Breast epithelium (tissue), 4 donors: ENCODE data around the gene NDUFA5. TPM values are rescaled to one million over a fixed set of nuclear protein-coding genes. Genes with fewer than 3 reads are reported as not detected.
"Not testable (repeated sequence)": the region's sequence is repeated elsewhere in the genome, so short reads cannot be mapped to it uniquely, and the experiment has no call there.

Source experiments
- DNase-seq, 2 donors: peaks; one replicate each; pipeline ENCODE4 v3.0.0-alpha.2; 2019; ENCODE audit warnings: low spot score in 2 of 2
- H3K27ac ChIP-seq, 2 donors: fragments of 200-600 bp; sonication (generic) in 1 of 2; one replicate each; pipeline ENCODE4 v1.5.1; 2016 to 2019; ENCODE audit warnings: mild to moderate bottlenecking in 1 of 2
- H3K27me3 ChIP-seq, 2 donors: fragments of 200-600 bp; sonication (generic) in 1 of 2; one replicate each; pipeline versions ENCODE4 v1.5.1 to v1.6.0; 2017 to 2019; ENCODE audit warnings: control low read depth in 1 of 2, mild to moderate bottlenecking in 1 of 2
- H3K36me3 ChIP-seq: fragments of 200-600 bp; one replicate; pipeline ENCODE4 v1.5.1; 2019
- H3K4me1 ChIP-seq, 2 donors: fragments of 200-600 bp; sonication (generic); one replicate each; pipeline ENCODE4 v1.5.1; 2016 to 2019; ENCODE audit warnings: control low read depth in 1 of 2
- H3K4me3 ChIP-seq, 3 donors: fragments of 200-600 bp; sonication (generic); 1 replicate in 2 of 3; 2 replicates in 1 of 3; pipeline ENCODE4 v1.5.1; 2016 to 2019; ENCODE audit warnings: mild to moderate bottlenecking in 3 of 3, moderate library complexity in 2 of 3
- H3K9me3 ChIP-seq, 2 donors: fragments of 200-600 bp; sonication (generic) in 1 of 2; one replicate each; pipeline ENCODE4 v1.5.1; 2016 to 2019; ENCODE audit warnings: control low read depth in 1 of 2
- POLR2A ChIP-seq: fragments of 450-650 bp; IDR thresholded peaks from one replicate; pipeline ENCODE4 v1.6.1; 2016; ENCODE audit warnings: antibody characterized with exemption, mild to moderate bottlenecking, moderate library complexity
- POLR2AphosphoS5 ChIP-seq, 3 donors: sonication (generic); formaldehyde crosslinking; IDR thresholded peaks; one replicate each; pipeline ENCODE4 v1.6.1; 2017; ENCODE audit warnings: antibody characterized with exemption in 3 of 3
- intact Hi-C: fragments of 100-400 bp; cut with DNase I; formaldehyde crosslinking; loops from one replicate; pipeline ENCODE4 v1.15.1; 2023; ENCODE audit warnings: low total_unique reads
- total RNA-seq, 3 donors: library from RNA; depleted of rRNA; stranded (reverse); fragments of >200 nt; gene quantifications; one replicate each; pipeline ENCODE4 v1.1.0, GENCODE V29; 2016
- TF ChIP-seq, protein P1 (sequence below), 3 donors: fragments of 450-650 bp; IDR thresholded peaks; one replicate each; pipeline ENCODE4 v1.5.1; 2016 to 2017; ENCODE audit warnings: antibody characterized with exemption in 3 of 3, mild to moderate bottlenecking in 3 of 3, moderate library complexity in 3 of 3

The NDUFA5 gene
- total RNA-seq, 3 donors from 2014 or later: 34.9 to 73.3 (median 43.3) TPM

DNA sequence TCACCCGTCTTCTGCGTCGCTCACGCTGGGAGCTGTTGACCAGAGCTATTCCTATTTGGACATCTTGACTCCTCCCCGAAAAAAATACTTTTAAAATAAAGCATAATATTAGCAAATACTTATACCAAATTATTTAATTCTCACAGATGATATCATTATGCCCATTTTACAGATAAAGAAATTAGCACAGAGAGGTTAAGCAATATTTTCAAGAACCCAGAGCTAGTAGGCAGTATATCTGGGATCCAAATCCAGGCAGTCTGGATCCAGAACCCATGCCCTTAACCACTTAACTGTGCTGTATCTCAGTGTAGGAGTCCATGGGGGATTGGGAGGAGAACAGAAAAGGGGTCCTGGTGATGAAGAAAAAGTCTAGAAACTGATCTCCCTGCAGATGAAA is 29.4 kb downstream of the NDUFA5 start:
- H3K36me3 ChIP-seq: no peaks in the 10 kb centered on the region
- H3K9me3 ChIP-seq: no peaks in the 10 kb centered on the region
- no peaks in the 10 kb centered on the region for H3K27me3 ChIP-seq
- intact Hi-C loops: no loop called here
- no peak overlapping the region for H3K27ac ChIP-seq
- TF ChIP-seq POLR2A (no peak), POLR2AphosphoS5 (IDR thresholded peaks at IDR 0.05) (no peak)
- TF ChIP-seq, protein P1, sequence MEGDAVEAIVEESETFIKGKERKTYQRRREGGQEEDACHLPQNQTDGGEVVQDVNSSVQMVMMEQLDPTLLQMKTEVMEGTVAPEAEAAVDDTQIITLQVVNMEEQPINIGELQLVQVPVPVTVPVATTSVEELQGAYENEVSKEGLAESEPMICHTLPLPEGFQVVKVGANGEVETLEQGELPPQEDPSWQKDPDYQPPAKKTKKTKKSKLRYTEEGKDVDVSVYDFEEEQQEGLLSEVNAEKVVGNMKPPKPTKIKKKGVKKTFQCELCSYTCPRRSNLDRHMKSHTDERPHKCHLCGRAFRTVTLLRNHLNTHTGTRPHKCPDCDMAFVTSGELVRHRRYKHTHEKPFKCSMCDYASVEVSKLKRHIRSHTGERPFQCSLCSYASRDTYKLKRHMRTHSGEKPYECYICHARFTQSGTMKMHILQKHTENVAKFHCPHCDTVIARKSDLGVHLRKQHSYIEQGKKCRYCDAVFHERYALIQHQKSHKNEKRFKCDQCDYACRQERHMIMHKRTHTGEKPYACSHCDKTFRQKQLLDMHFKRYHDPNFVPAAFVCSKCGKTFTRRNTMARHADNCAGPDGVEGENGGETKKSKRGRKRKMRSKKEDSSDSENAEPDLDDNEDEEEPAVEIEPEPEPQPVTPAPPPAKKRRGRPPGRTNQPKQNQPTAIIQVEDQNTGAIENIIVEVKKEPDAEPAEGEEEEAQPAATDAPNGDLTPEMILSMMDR (IDR thresholded peaks at IDR 0.05): no peak
- no peaks in the 10 kb centered on the region for H3K4me1 ChIP-seq
- no peak overlapping the region for H3K4me3 ChIP-seq
- DNase-seq: no peak

DNA sequence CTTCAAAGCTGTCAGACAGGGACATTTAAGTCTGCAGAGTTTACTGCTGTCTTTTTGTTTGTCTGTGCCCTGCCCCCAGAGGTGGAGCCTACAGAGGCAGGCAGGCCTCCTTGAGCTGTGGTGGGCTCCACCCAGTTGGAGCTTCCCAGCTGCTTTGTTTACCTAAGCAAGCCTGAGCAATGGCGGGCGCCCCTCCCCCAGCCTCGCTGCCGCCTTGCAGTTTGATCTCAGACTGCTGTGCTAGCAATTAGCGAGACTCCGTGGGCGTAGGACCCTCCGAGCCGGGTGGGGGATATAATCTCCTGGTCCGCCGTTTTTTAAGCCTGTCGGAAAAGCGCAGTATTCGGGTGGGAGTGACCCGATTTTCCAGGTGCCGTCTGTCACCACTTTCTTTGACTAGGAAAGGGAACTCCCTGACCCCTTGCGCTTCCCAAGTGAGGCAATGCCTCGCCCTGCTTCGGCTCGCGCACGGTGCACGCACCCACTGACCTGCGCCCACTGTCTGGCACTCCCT is 29.8 kb downstream of the NDUFA5 start:
- DNase-seq, intact Hi-C loops, H3K4me1 ChIP-seq, H3K9me3 ChIP-seq, H3K27me3 ChIP-seq, H3K27ac ChIP-seq, H3K36me3 ChIP-seq, H3K4me3 ChIP-seq: not testable (repeated sequence)

DNA sequence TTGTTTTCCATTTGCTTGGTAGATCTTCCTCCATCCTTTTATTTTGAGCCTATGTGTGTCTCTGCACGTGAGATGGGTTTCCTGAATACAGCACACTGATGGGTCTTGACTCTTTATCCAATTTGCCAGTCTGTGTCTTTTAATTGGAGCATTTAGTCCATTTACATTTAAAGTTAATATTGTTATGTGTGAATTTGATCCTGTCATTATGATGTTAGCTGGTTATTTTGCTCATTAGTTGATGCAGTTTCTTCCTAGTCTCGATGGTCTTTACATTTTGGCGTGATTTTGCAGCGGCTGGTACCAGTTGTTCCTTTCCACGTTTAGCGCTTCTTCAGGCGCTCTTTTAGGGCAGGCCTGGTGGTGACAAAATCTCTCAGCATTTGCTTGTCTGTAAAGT is 31.1 kb downstream of the NDUFA5 start:
- H3K4me1 ChIP-seq, H3K4me3 ChIP-seq, H3K36me3 ChIP-seq, H3K27ac ChIP-seq, H3K9me3 ChIP-seq, intact Hi-C loops, H3K27me3 ChIP-seq, DNase-seq: not testable (repeated sequence)

DNA sequence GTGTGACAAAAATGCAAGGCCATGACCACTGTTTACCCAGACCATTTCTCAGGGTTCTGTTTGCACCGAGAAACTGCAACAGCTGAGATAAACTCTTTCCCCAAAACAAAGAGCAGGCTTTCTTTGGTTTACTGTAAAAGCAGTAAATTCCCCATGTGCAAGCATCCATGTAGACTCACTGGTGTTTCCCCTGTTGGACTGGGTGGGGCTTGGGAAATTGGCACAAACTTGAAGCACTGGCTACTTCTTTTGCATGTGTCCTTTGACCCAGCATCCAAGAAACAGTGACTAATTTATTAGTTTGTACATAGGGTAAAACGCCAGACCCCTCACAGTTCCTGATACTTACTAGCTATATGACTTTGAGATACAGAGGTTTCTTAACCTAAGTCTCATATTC is 35.6 kb downstream of the NDUFA5 start:
- Histone ChIP-seq H3K4me3 (no peak overlapping the region), H3K27me3 (no peaks in the 10 kb centered on the region), H3K27ac (no peak overlapping the region)

DNA sequence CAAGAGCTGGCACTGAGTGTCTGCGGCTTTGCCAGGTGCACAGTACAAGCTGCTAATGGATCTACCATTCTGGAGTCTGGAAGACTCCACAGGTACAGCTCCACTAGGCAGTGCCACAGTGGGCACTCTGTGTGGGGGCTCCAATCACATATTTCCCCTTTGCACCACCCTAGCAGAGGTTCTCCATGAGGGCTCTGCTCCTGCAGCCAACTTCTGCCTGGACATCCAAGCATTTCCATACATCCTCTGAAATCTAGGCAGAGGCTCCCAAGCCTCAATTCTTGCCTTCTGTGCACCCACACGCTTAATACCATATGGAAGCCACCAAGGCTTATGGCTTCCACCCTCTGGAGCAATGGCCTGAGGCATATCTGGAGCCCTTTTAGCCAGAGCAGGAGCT is 52.4 kb downstream of the NDUFA5 start:
- TF ChIP-seq POLR2A (no peak), POLR2AphosphoS5 (IDR thresholded peaks at IDR 0.05) (no peak)
- TF ChIP-seq, protein P1 (IDR thresholded peaks at IDR 0.05): no peak
- no peaks in the 10 kb centered on the region for H3K27me3 ChIP-seq
- H3K27ac ChIP-seq: no peak overlapping the region
- intact Hi-C loops: no loop called here
- H3K4me1 ChIP-seq: no peaks in the 10 kb centered on the region
- H3K36me3 ChIP-seq: no peaks in the 10 kb centered on the region
- DNase-seq: no peak
- H3K4me3 ChIP-seq: no peak overlapping the region
- peaks cover 0 to 7% of the 10 kb centered on the region in 2 donors for H3K9me3 ChIP-seq

More for the DNA sequence above, 35.6 kb downstream of the NDUFA5 start:
- TF ChIP-seq POLR2A (no peak), POLR2AphosphoS5 (IDR thresholded peaks at IDR 0.05) (no peak)
- TF ChIP-seq, protein P1 (IDR thresholded peaks at IDR 0.05): no peak
- Histone ChIP-seq H3K4me1 (no peaks in the 10 kb centered on the region), H3K9me3 (no peaks in the 10 kb centered on the region), H3K36me3 (no peaks in the 10 kb centered on the region)
- intact Hi-C loops: no loop called here
- DNase-seq: no peak

DNA sequence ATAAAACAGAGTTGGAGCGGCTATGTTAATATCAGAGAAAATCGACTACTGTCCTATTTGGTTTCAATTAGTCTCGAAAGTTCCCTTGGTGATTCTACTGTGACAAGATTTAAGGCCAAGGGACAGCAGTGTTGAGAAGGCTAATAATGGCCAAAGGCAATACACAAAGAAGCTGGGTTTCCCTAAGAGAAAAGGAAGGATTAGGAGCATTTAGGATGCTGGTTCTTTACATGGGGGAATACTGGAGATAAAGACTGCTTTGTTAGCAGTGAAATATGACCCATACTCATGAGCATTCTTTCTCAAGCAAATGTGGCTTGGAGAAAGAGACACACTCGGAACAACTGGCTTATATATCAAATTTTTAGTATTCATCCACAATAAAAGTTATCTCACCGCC is 55.4 kb downstream of the NDUFA5 start:
- DNase-seq: no peak
- intact Hi-C loops: no loop called here
- TF ChIP-seq POLR2A (no peak), POLR2AphosphoS5 (IDR thresholded peaks at IDR 0.05) (no peak)
- TF ChIP-seq, protein P1 (IDR thresholded peaks at IDR 0.05): no peak

More for the DNA sequence above, 55.4 kb downstream of the NDUFA5 start:
- H3K4me1 ChIP-seq: no peaks in the 10 kb centered on the region
- no peak overlapping the region for H3K27ac ChIP-seq
- H3K27me3 ChIP-seq: no peaks in the 10 kb centered on the region
- H3K4me3 ChIP-seq: no peak overlapping the region
- no peaks in the 10 kb centered on the region for H3K36me3 ChIP-seq
- H3K9me3 ChIP-seq: peaks cover 0 to 7% of the 10 kb centered on the region in 2 donors
